Body of pancreas (tissue), 4 donors: ENCODE data around the gene VSTM4. TPM values are rescaled to one million over a fixed set of nuclear protein-coding genes. Genes with fewer than 3 reads are reported as not detected.

ENCODE experiments used
- ATAC-seq: fragments of 150-250 bp; one replicate; pipeline ENCODE4 v1.9.1; 2016
- DNase-seq, 4 donors: peaks; one replicate each; pipeline ENCODE4 v3.0.0-alpha.2; 2019
- H3K27ac ChIP-seq, 4 donors: fragments of 200-600 bp; sonication (generic); 1 replicate in 3 of 4; 2 replicates in 1 of 4; pipeline versions ENCODE4 v1.5.1 to v1.6.1; 2016 to 2019; ENCODE audit warnings: mild to moderate bottlenecking in 1 of 4, mixed read lengths in 1 of 4, moderate library complexity in 1 of 4
- H3K27me3 ChIP-seq, 2 donors: fragments of 200-600 bp; sonication (generic); one replicate each; pipeline ENCODE4 v1.6.0; 2016; ENCODE audit warnings: mild to moderate bottlenecking in 1 of 2
- H3K36me3 ChIP-seq, 2 donors: fragments of 200-600 bp; sonication (generic); replicated peaks in 1 of 2; 2 replicates each; pipeline ENCODE4 v1.5.1; 2016; ENCODE audit warnings: low read depth in 2 of 2; ENCODE audit not compliant: insufficient read depth in 1 of 2
- H3K4me1 ChIP-seq: fragments of 200-600 bp; sonication (generic); one replicate; pipeline ENCODE4 v1.6.0; 2016
- H3K4me3 ChIP-seq, 2 donors: fragments of 200-600 bp; sonication (generic); 1 replicate in 1 of 2; 2 replicates in 1 of 2; pipeline ENCODE4 v1.5.1; 2016 to 2019
- H3K9me3 ChIP-seq, 3 donors: fragments of 200-600 bp; sonication (generic); 1 replicate in 2 of 3; 2 replicates in 1 of 3; pipeline ENCODE4 v1.5.1; 2016
- CTCF ChIP-seq, 7 experiments: fragments of 450-650 bp in 4 of 7; fragments of 200-600 bp in 3 of 7; sonication (generic) in 3 of 7; IDR thresholded peaks; one replicate each; pipeline ENCODE4 v1.5.1; 2016 to 2019; ENCODE audit warnings: antibody characterized with exemption in 7 of 7
- POLR2A ChIP-seq, 3 donors: fragments of 450-650 bp; IDR thresholded peaks; one replicate each; pipeline ENCODE4 v1.6.1; 2016; ENCODE audit warnings: antibody characterized with exemption in 3 of 3, mild to moderate bottlenecking in 2 of 3
- WGBS, 2 donors: methylation state at CpG; one replicate each; pipeline ENCODE4 v1.1.5; 2017; 5-methylcytosine and 5-hydroxymethylcytosine counted together
- intact Hi-C: fragments of 100-400 bp; cut with DNase I; formaldehyde crosslinking; loops from one replicate; pipeline ENCODE4 v1.15.1; 2023
- total RNA-seq, 2 donors: library from RNA; depleted of rRNA; stranded (reverse); fragments of >200 nt; gene quantifications; one replicate each; pipeline ENCODE4 v1.1.0, GENCODE V29; 2016

VSTM4 gene
- total RNA-seq, 2 donors from 2014 or later = 3.4 to 5.6 TPM

GRCh38 chr10:49021685-49022084, 93.6 kb downstream of the VSTM4 start:
- Histone ChIP-seq H3K27me3 (no peaks in the 10 kb centered on the region), H3K36me3 (no peaks in the 10 kb centered on the region), H3K27ac (no peak overlapping the region), H3K4me3 (no peak overlapping the region), H3K4me1 (no peaks in the 10 kb centered on the region), H3K9me3 (no peaks in the 10 kb centered on the region)
- ATAC-seq = no peak
- WGBS, 2 donors = 76 to 78% methylated on average over 6 of the region's 6 CpGs
- no peak for TF ChIP-seq CTCF (IDR thresholded peaks at IDR 0.05)
- TF ChIP-seq POLR2A (IDR thresholded peaks at IDR 0.05) = no peak
- intact Hi-C loops = no loop called here
- DNase-seq = no peak

GRCh38 chr10:49015700-49016099, 99.6 kb downstream of the VSTM4 start:
- H3K27me3 ChIP-seq = no peaks in the 10 kb centered on the region
- intact Hi-C loops = no loop called here
- DNase-seq = no peak

GRCh38 chr10:49012603-49013002, 102.7 kb downstream of the VSTM4 start:
- no peaks in the 10 kb centered on the region for H3K27me3 ChIP-seq
- TF ChIP-seq POLR2A (IDR thresholded peaks at IDR 0.05) (no peak), CTCF (IDR thresholded peaks at IDR 0.05) (no peak)
- H3K27ac ChIP-seq = no peak overlapping the region
- H3K4me1 ChIP-seq = no peaks in the 10 kb centered on the region
- DNase-seq (no peak), ATAC-seq (no peak)
- WGBS, 2 donors = 30 to 46% methylated on average over 4 of the region's 4 CpGs
- no peaks in the 10 kb centered on the region for H3K36me3 ChIP-seq
- no peaks in the 10 kb centered on the region for H3K9me3 ChIP-seq
- no peak overlapping the region for H3K4me3 ChIP-seq
- intact Hi-C loops = no loop called here

More at GRCh38 chr10:49015700-49016099, 99.6 kb downstream of the VSTM4 start:
- Histone ChIP-seq H3K27ac (no peak overlapping the region), H3K4me3 (no peak overlapping the region), H3K4me1 (no peaks in the 10 kb centered on the region), H3K9me3 (no peaks in the 10 kb centered on the region), H3K36me3 (no peaks in the 10 kb centered on the region)
- 73 to 83% methylated on average over 4 of the region's 4 CpGs for WGBS, 2 donors
- TF ChIP-seq POLR2A (IDR thresholded peaks at IDR 0.05) = no peak
- TF ChIP-seq CTCF (IDR thresholded peaks at IDR 0.05) = no peak
- no peak for ATAC-seq

- no peaks in the 10 kb centered on the region for H3K36me3 ChIP-seq
- no peak for TF ChIP-seq CTCF (IDR thresholded peaks at IDR 0.05)
- no peak for TF ChIP-seq POLR2A (IDR thresholded peaks at IDR 0.05)
- DNase-seq = no peak
- WGBS, 2 donors = 75 to 84% methylated on average over 5 to 11 of the region's 11 CpGs
- no peak for ATAC-seq
- no peak overlapping the region for H3K27ac ChIP-seq
- H3K9me3 ChIP-seq = no peaks in the 10 kb centered on the region
- no peaks in the 10 kb centered on the region for H3K4me1 ChIP-seq
- H3K4me3 ChIP-seq = no peak overlapping the region
- H3K27me3 ChIP-seq = no peaks in the 10 kb centered on the region
- intact Hi-C loops = no loop called here
Measured at GRCh38 chr10:49011756-49012155, 103.6 kb downstream of the VSTM4 start.

- H3K9me3 ChIP-seq = no peaks in the 10 kb centered on the region
- H3K4me1 ChIP-seq = no peaks in the 10 kb centered on the region
- no peak for ATAC-seq
- no peak for TF ChIP-seq CTCF (IDR thresholded peaks at IDR 0.05)
- TF ChIP-seq POLR2A (IDR thresholded peaks at IDR 0.05) = no peak
- H3K36me3 ChIP-seq = no peaks in the 10 kb centered on the region
- H3K27me3 ChIP-seq = no peaks in the 10 kb centered on the region
- H3K27ac ChIP-seq = no peak overlapping the region
- intact Hi-C loops = no loop called here
- no peak overlapping the region for H3K4me3 ChIP-seq
- DNase-seq = no peak
- 37 to 42% methylated on average over 4 of the region's 4 CpGs for WGBS, 2 donors
Measured at GRCh38 chr10:49010865-49011264, 104.5 kb downstream of the VSTM4 start.
